SH-SY5Y (cell line): ENCODE measurements around the gene FOXK1.

ENCODE experiments used
- GATA2 ChIP-seq: IDR thresholded peaks from 2 replicates; pipeline ENCODE4 v1.6.1; 2011; ENCODE audit warnings: mild to moderate bottlenecking, low read depth, low read length
- GATA3 ChIP-seq: IDR thresholded peaks from 2 replicates; pipeline ENCODE4 v1.6.1; 2011; ENCODE audit warnings: low read depth, mild to moderate bottlenecking, low read length, moderate library complexity

Gene FOXK1

DNA sequence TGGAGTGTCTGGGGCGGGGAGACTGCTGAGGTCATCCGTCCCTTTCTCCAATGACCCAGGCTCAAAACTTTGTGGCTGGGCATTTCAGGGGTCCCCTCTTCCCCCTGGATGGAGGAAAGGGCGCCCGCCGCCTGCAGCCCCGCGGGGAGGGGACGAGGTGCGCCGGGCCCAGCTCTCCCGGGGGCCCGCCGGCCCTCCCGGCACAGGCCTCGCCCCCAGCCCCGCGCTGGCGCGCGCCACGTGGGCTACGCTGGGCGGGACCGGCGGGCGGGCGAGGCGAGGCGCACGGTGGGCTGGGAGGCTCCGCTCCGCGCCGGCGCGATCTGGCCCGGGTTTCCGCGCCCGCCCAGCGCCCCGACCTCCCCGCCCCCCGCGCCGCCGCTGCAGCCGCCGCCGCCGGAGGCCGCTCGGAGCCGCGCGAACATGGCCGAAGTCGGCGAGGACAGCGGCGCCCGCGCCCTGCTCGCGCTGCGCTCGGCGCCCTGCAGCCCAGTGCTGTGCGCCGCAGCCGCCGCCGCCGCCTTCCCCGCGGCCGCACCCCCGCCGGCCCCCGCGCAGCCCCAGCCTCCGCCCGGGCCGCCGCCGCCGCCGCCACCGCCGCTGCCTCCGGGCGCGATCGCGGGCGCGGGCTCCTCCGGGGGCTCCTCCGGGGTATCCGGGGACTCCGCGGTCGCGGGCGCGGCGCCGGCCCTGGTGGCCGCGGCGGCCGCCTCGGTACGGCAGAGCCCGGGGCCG lies at the start of gene FOXK1:
FOXK1 (plus strand) TSS at position 410 of the 735 bp plus-strand sequence; CDS start at position 424, 14 bp downstream.
- TF ChIP-seq GATA3 (no peak), GATA2 (no peak)

DNA sequence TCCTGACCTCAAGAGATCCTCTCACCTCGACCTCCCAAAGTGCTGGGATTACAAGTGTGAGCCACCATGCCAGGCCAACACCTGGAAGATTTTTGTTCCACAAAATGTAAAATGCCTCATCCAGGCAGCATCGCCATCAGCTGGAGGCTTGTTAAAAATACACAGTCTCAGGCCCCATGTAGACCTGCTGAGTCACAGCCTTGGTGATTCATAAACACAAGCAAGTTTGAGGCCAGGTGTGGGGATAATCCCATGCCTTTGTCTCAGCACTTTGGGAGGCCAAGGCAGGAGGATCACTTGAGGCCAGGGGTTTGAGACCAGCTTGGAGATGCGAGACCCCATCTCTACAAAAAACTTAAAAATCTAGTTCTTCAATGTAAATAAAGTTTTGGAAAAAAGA lies 49.1 kb upstream of the FOXK1 start:
- TF ChIP-seq GATA2 (no peak), GATA3 (no peak)

GRCh38 chr7:4634166-4634565 lies 47.9 kb upstream of the FOXK1 start:
- TF ChIP-seq GATA3 (no peak), GATA2 (no peak)

GRCh38 chr7:4638781-4639575 lies 43.1 kb upstream of the FOXK1 start:
- no peak for TF ChIP-seq GATA3
- no peak for TF ChIP-seq GATA2

DNA sequence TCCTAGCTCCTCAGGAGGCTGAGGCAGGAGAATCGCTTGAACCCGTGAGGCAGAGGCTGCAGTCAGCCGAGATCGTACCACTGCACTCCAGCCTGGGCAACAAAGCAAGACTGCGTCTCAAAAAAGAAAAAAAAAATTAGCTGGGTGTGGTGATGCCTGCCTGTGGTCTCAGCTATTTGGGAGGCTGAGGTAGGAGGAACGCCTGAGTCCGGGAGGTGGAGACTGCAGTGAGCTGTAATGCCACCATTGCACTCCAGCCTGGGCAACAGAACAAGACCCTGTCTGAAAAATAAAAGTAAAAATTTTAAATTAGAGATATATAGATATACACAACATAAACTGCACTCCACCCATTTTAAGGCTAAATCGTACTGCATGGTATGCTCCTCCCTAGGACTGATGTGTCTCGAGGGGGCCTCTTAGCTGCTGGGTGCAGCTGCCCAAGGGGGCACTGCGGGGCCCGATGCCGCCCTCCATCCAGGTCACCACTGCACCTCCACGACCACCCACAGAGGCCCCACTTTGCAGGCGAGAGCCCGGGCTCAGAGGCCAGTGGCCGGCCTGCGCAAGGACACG lies 40.9 kb upstream of the FOXK1 start:
- TF ChIP-seq GATA2, result no peak
- no peak for TF ChIP-seq GATA3

DNA sequence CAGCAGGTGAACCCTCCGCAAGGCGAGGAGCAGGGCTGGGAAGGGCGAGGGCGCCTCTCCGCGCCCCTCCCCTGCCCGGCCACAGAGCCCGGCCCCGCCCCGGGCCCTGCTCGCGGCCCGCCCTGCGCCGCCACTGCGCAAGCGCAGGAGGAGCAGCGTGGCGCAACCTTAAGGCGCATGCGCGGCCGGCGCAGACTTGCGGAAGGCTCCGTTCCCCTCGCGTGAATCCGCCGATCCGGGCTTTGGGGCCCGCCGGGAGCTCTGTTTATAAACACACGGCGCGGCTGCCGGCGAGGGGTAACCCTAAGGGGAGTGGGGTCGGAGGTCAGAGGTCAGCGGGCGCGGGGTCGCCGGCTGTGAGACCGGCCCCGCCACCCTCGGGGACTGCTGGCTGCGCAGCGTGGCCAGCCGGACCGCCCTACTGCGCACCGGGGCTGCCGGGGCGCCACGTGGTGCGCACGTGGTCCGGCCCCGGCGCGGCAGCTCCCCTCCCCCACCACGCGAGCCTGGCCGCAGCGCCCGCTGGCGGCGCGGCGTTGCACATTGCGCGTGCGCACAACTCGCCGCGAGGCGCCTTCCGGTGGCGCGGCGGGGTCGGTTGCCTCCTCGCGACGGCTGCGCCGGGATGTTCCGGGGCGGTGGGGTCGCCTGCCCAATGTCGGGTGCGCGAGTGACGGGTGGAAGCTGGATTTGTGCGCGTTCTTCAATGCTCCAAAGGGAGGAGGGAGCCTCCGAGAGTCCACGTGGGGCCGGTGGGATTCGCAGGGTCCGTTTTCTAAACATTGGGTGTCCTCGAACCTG lies 40.2 kb upstream of the FOXK1 start:
- TF ChIP-seq GATA3, result no peak

GRCh38 chr7:4642468-4643203 lies 39.5 kb upstream of the FOXK1 start:
- TF ChIP-seq GATA2 (no peak), GATA3 (no peak)

- TF ChIP-seq GATA2, result no peak
- no peak for TF ChIP-seq GATA3
Measured at GRCh38 chr7:4645246-4645645, 36.8 kb upstream of the FOXK1 start.

DNA sequence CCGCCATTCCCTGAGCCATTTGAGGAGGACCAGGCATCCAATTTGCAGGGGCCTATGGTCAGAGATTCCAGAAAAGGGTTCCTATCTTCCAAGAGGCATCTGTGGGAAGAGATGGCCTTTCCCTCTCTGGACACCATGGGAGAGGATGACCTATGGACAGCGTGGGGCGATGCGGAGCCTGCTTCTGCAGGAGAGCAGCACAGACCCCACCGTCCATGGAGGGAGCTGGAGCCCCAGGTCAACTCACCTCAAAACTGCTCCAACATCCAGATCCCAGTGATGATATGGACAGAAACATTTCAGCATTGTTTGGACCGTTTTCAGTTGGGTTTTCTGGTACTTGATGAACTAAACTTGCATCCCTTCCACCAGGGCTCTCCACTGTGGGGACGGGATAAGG lies 34.0 kb upstream of the FOXK1 start:
- TF ChIP-seq GATA3, result no peak
- no peak for TF ChIP-seq GATA2

DNA sequence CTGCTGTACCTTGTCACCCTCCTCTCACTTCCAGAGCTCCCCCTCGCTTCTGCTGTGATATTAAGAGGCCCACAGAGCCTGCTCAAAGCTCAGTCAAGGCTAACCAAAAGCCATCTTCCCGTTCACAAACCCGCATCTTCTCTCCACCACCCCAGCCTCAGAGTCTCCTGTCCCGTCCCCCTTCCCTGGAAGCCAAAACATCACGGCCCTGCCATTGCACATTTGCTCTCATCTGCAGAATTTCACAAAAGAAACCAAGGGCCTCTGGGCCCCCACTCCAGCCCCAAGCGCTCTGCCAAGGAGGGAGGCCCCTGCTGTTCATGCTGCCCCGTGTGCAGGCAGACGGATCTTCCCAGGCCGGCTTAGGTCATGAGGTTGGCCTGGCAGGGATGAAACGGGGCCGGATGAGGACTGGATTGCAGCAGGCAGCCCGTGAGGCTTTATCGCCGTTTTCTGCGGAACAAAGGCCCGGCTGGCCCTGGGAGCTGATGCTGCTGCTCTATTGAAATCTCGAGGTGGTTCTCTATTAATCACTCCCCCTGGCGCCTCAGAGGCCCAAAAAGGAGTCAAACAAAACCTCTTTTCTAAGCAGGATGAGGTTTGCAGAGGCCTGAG lies 31.6 kb upstream of the FOXK1 start:
- TF ChIP-seq GATA2 (no peak), GATA3 (no peak)

- TF ChIP-seq GATA3 (no peak), GATA2 (no peak)
Measured at GRCh38 chr7:4653771-4654170, 28.3 kb upstream of the FOXK1 start.

DNA sequence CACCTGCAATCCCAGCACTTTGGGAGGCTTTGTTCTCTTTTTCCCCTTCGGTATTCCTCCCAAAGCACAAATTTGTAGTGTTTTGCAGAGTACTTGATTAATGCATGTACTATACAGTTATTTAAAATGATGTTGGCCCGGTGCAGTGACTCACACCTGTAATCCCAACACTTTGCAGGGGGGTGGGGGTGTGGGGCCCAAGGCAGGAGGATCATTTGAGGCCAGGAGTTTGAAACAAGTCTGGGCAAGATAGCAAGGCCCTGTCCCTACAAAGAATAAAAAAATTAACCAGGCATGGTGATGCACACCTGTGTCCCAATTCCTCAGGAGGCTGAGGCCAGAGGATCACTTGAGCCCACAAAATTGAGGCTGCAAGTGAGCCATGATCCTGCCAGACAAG lies 26.8 kb upstream of the FOXK1 start:
- TF ChIP-seq GATA3 (no peak), GATA2 (no peak)

DNA sequence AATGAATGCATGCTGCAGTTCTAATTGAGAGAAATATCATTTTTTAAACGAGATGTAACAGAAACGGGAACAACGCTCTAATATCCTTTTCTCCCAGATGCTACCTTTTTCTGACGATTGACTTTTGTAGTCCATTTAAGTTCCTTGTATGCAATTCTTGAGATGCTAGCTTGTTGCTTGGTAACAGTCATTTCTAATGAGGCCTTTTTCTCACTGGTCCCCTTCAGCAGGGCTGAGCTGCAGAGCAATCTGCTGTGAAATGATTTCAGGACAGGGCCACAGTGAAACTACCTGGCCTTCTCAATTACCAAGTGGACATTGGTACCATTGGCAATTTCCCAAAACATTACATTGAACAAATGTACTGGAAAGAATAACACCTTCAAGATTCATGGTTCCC lies 26.2 kb upstream of the FOXK1 start:
- TF ChIP-seq GATA2 (no peak), GATA3 (no peak)
